Measurements from ENCODE around the gene HMOX1. TPM values are rescaled to one million over a fixed set of nuclear protein-coding genes. Genes with fewer than 3 reads are reported as not detected.
A peak's percentile ranks its signal among the peaks of the same experiment; 100 is the strongest.

Gene HMOX1
- total and polyA plus RNA-seq, 2 of the 13 experiments (the other 11 are each of a cell fraction or from before 2014, with no cell fraction given) = 53.6 to 67.4 TPM

DNA sequence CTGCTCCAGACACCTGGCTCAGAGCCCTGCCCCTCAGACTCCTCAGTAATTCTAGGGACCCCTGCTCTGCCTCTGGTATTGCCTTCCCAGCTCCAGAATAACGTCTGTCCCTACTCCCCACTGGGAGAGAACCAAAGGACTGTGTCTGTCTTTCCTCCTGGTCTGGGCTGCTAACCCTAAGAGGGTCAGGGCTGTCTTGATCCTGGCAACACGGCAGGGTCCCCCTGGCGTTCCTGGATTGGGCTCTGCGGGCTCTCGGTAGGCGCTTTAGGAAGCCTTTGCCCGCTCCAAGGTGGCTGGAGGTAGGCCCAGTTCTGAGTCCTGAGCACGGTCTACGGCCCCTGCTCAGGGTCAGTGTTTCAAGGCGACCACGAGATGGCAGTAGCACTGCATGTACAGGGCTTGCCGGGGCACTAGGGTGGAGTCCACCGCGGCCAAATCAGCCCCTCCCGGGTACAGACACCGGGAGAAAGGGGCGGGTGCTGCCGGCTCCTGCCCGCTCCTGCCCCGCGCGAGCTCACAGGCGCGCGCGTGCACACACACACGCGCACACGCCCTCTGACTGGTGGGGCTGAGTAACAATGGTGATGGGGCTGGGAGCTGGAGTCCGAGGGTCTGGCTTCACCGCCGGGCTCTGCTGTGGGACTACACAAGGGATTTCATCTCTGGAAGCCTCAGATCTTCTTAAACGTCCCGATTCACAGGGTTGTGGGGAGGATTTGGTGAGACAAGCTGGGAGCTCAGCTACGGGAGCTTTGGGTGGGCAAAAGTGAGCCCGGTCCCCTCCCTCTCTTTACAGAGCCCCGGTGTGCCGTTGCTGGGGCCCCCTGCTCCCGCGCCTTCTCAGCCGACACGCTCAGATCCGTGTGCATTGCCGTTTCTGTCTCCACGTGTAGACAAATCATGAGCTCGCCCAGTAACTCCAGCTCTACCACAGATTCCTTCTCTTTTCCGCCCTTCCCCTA lies 30.1 kb upstream of the HMOX1 start (continued):
- TF ChIP-seq, protein P1, sequence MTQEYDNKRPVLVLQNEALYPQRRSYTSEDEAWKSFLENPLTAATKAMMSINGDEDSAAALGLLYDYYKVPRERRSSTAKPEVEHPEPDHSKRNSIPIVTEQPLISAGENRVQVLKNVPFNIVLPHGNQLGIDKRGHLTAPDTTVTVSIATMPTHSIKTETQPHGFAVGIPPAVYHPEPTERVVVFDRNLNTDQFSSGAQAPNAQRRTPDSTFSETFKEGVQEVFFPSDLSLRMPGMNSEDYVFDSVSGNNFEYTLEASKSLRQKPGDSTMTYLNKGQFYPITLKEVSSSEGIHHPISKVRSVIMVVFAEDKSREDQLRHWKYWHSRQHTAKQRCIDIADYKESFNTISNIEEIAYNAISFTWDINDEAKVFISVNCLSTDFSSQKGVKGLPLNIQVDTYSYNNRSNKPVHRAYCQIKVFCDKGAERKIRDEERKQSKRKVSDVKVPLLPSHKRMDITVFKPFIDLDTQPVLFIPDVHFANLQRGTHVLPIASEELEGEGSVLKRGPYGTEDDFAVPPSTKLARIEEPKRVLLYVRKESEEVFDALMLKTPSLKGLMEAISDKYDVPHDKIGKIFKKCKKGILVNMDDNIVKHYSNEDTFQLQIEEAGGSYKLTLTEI (CRISPR knock-in tag; conservative IDR thresholded peaks at IDR 0.05) = no peak
- 0 out of 2 replicates have a peak, but pooled peaks have one; percentile 34 for TF ChIP-seq ZNF143 (CRISPR knock-in tag; IDR thresholded peaks at IDR 0.05)
- TF ChIP-seq SP4 (CRISPR knock-in tag; IDR thresholded peaks at IDR 0.05) = no peak
- TF ChIP-seq HNRNPH1 (optimal IDR thresholded peaks at IDR 0.05; ENCODE audit: low read depth, low read length) = no peak
- TF ChIP-seq SP140L (CRISPR knock-in tag; IDR thresholded peaks at IDR 0.05; ENCODE audit: borderline replicate concordance) = no peak; the same call in 1 of the 2 replicates
- TF ChIP-seq HMG20B (CRISPR knock-in tag; conservative IDR thresholded peaks at IDR 0.05) = no peak
- TF ChIP-seq ONECUT2 (CRISPR knock-in tag; IDR thresholded peaks at IDR 0.05) = no peak
- TF ChIP-seq, protein P2, sequence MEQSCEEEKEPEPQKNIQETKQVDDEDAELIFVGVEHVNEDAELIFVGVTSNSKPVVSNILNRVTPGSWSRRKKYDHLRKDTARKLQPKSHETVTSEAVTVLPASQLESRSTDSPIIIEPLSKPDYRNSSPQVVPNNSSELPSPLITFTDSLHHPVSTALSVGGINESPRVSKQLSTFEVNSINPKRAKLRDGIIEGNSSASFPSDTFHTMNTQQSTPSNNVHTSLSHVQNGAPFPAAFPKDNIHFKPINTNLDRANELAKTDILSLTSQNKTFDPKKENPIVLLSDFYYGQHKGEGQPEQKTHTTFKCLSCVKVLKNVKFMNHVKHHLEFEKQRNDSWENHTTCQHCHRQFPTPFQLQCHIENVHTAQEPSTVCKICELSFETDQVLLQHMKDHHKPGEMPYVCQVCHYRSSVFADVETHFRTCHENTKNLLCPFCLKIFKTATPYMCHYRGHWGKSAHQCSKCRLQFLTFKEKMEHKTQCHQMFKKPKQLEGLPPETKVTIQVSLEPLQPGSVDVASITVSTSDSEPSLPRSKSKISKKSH (CRISPR knock-in tag; IDR thresholded peaks at IDR 0.05; ENCODE audit: borderline replicate concordance) = no peak; the same call in 1 of the 2 replicates
- peak; percentile 32; the same call in 1 of the 2 replicates for TF ChIP-seq HNF4A (CRISPR knock-in tag; IDR thresholded peaks at IDR 0.05)
- TF ChIP-seq ETV6 (CRISPR knock-in tag; conservative IDR thresholded peaks at IDR 0.05) = no peak; the same call in 1 of the 2 replicates
- TF ChIP-seq MIXL1 (CRISPR knock-in tag; IDR thresholded peaks at IDR 0.05) = peak; percentile 69; the same call in 1 of the 2 replicates
- no peak for TF ChIP-seq TRIM24 (CRISPR knock-in tag; IDR thresholded peaks at IDR 0.05)
- peak; percentile 65 for TF ChIP-seq SOX5 (CRISPR knock-in tag; IDR thresholded peaks at IDR 0.05; ENCODE audit: borderline replicate concordance)
- TF ChIP-seq TBX2 (CRISPR knock-in tag; IDR thresholded peaks at IDR 0.05; ENCODE audit: borderline replicate concordance) = peak; percentile 10; the same call in 1 of the 2 replicates
- TF ChIP-seq ZNF501 (CRISPR knock-in tag; IDR thresholded peaks at IDR 0.05) = peak; percentile 54; the same call in 1 of the 2 replicates
- peak; percentile 38; the same call in 1 of the 2 replicates for TF ChIP-seq FOXK1 (CRISPR knock-in tag; IDR thresholded peaks at IDR 0.05; ENCODE audit: borderline replicate concordance, low read depth)
- TF ChIP-seq ZNF557 (CRISPR knock-in tag; IDR thresholded peaks at IDR 0.05) = peak; percentile 52; the same call in 1 of the 2 replicates
- TF ChIP-seq U2AF1 (optimal IDR thresholded peaks at IDR 0.05; ENCODE audit: low read depth, low read length) = no peak
- TF ChIP-seq, protein P3, sequence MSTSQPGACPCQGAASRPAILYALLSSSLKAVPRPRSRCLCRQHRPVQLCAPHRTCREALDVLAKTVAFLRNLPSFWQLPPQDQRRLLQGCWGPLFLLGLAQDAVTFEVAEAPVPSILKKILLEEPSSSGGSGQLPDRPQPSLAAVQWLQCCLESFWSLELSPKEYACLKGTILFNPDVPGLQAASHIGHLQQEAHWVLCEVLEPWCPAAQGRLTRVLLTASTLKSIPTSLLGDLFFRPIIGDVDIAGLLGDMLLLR (CRISPR knock-in tag; IDR thresholded peaks at IDR 0.05) = 0 out of 2 replicates have a peak, but pooled peaks have one; percentile 46
- TF ChIP-seq ERF (CRISPR knock-in tag; IDR thresholded peaks at IDR 0.05) = peak; percentile 50; the same call in 1 of the 2 replicates
- TF ChIP-seq ZKSCAN5 (CRISPR knock-in tag; IDR thresholded peaks at IDR 0.05) = no peak
- TF ChIP-seq SRSF4 (IDR thresholded peaks at IDR 0.05; ENCODE audit: low read depth, low read length, poor library complexity, severe bottlenecking) = no peak
- TF ChIP-seq GABPB1 (CRISPR knock-in tag; IDR thresholded peaks at IDR 0.05) = peak; percentile 67
- TF ChIP-seq, protein P4, sequence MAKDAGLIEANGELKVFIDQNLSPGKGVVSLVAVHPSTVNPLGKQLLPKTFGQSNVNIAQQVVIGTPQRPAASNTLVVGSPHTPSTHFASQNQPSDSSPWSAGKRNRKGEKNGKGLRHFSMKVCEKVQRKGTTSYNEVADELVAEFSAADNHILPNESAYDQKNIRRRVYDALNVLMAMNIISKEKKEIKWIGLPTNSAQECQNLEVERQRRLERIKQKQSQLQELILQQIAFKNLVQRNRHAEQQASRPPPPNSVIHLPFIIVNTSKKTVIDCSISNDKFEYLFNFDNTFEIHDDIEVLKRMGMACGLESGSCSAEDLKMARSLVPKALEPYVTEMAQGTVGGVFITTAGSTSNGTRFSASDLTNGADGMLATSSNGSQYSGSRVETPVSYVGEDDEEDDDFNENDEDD (CRISPR knock-in tag; IDR thresholded peaks at IDR 0.05; ENCODE audit: borderline replicate concordance) = no peak; the same call in none of the 2 replicates
- TF ChIP-seq ZNF441 (CRISPR knock-in tag; IDR thresholded peaks at IDR 0.05; ENCODE audit: borderline replicate concordance) = no peak
